HL-60 (cell line): ENCODE results near the gene MUSTN1.

Experiments used
- GABPA ChIP-seq: IDR thresholded peaks from 2 replicates; pipeline ENCODE4 v1.6.1; 2012; ENCODE audit warnings: low read depth
- TF ChIP-seq, protein P1 (sequence below): IDR thresholded peaks from one replicate; pipeline ENCODE4 v1.5.1; 2011; ENCODE audit warnings: low read length, control low read depth, inconsistent platforms; ENCODE audit not compliant: insufficient read depth
- TF ChIP-seq, protein P2 (sequence below): IDR thresholded peaks from 2 replicates; pipeline ENCODE4 v1.6.1; 2012; ENCODE audit warnings: low read depth; ENCODE audit not compliant: insufficient replicate concordance

DNA sequence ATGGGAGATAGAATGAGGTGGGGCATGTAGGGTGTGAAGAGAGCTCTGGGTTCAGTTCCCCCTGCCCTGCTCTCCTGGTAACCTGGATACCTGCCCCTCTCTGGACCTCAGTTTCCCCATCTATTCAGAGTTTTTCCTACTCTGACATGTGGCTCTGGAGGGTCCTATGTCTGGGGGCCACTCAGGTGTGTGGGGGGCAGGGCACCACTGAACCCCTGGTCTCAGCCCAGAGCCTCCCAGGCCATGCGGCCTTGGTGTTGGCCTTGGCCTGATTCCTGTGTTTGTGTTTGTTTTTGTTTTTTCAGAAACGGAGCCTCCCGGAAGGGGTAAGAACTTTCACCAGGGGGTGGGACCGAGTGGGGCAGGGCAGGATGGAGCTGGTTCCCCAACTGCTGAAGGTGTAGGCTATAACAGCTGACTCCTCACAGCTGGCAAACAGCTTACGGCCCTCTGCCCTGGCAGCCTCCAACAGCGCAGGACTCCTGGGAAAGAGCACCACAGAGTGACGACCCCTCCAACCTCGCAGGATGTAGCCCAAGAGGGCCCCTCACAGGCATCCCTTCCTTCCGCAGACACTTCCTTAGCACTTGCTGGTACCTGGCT lies 39.4 kb downstream of the MUSTN1 start:
- TF ChIP-seq GABPA = no peak
- TF ChIP-seq, protein P1, sequence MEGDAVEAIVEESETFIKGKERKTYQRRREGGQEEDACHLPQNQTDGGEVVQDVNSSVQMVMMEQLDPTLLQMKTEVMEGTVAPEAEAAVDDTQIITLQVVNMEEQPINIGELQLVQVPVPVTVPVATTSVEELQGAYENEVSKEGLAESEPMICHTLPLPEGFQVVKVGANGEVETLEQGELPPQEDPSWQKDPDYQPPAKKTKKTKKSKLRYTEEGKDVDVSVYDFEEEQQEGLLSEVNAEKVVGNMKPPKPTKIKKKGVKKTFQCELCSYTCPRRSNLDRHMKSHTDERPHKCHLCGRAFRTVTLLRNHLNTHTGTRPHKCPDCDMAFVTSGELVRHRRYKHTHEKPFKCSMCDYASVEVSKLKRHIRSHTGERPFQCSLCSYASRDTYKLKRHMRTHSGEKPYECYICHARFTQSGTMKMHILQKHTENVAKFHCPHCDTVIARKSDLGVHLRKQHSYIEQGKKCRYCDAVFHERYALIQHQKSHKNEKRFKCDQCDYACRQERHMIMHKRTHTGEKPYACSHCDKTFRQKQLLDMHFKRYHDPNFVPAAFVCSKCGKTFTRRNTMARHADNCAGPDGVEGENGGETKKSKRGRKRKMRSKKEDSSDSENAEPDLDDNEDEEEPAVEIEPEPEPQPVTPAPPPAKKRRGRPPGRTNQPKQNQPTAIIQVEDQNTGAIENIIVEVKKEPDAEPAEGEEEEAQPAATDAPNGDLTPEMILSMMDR = no peak
- TF ChIP-seq, protein P2, sequence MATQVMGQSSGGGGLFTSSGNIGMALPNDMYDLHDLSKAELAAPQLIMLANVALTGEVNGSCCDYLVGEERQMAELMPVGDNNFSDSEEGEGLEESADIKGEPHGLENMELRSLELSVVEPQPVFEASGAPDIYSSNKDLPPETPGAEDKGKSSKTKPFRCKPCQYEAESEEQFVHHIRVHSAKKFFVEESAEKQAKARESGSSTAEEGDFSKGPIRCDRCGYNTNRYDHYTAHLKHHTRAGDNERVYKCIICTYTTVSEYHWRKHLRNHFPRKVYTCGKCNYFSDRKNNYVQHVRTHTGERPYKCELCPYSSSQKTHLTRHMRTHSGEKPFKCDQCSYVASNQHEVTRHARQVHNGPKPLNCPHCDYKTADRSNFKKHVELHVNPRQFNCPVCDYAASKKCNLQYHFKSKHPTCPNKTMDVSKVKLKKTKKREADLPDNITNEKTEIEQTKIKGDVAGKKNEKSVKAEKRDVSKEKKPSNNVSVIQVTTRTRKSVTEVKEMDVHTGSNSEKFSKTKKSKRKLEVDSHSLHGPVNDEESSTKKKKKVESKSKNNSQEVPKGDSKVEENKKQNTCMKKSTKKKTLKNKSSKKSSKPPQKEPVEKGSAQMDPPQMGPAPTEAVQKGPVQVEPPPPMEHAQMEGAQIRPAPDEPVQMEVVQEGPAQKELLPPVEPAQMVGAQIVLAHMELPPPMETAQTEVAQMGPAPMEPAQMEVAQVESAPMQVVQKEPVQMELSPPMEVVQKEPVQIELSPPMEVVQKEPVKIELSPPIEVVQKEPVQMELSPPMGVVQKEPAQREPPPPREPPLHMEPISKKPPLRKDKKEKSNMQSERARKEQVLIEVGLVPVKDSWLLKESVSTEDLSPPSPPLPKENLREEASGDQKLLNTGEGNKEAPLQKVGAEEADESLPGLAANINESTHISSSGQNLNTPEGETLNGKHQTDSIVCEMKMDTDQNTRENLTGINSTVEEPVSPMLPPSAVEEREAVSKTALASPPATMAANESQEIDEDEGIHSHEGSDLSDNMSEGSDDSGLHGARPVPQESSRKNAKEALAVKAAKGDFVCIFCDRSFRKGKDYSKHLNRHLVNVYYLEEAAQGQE = no peak
